Smooth muscle cell (in vitro differentiated cells): ENCODE measurements around the gene RXFP2. TPM values are rescaled to one million over a fixed set of nuclear protein-coding genes. Genes with fewer than 3 reads are reported as not detected.

ENCODE experiments used
- DNase-seq: peaks from one replicate; lab custom pipeline; 2025; ENCODE audit not compliant: unreplicated experiment; lab: John Stamatoyannopoulos, UW
- H2AFZ ChIP-seq: fragments of 200-600 bp; sonication (generic); 2 replicates; pipeline ENCODE4 v1.6.0; 2016; ENCODE audit warnings: antibody characterized with exemption, low read depth, mild to moderate bottlenecking
- H3F3A ChIP-seq: fragments of 200-600 bp; sonication (generic); 2 replicates; pipeline ENCODE4 v1.6.0; 2017; ENCODE audit warnings: antibody characterized with exemption, low read depth
- H3K27ac ChIP-seq: fragments of 200-600 bp; sonication (generic); 2 replicates; pipeline ENCODE4 v1.5.1; 2016; ENCODE audit warnings: low read depth, mild to moderate bottlenecking
- H3K27me3 ChIP-seq: fragments of 200-600 bp; sonication (generic); 2 replicates; pipeline ENCODE4 v1.6.1; 2016; ENCODE audit warnings: low read depth, mild to moderate bottlenecking
- H3K36me3 ChIP-seq: fragments of 200-600 bp; sonication (generic); 2 replicates; pipeline ENCODE4 v1.5.1; 2016; ENCODE audit warnings: low read depth
- H3K4me1 ChIP-seq: fragments of 200-600 bp; sonication (generic); 2 replicates; pipeline ENCODE4 v1.5.1; 2016; ENCODE audit warnings: low read depth
- H3K4me2 ChIP-seq: fragments of 200-600 bp; sonication (generic); 2 replicates; pipeline ENCODE4 v1.6.0; 2016; ENCODE audit warnings: mild to moderate bottlenecking
- H3K4me3 ChIP-seq: fragments of 200-600 bp; sonication (generic); 2 replicates; pipeline ENCODE4 v1.5.1; 2016; ENCODE audit warnings: mild to moderate bottlenecking
- H3K79me2 ChIP-seq: fragments of 200-600 bp; sonication (generic); 2 replicates; pipeline ENCODE4 v1.6.0; 2016; ENCODE audit warnings: low read depth, mild to moderate bottlenecking
- H3K9ac ChIP-seq: fragments of 200-600 bp; sonication (generic); 2 replicates; pipeline ENCODE4 v1.6.0; 2016; ENCODE audit warnings: low read depth
- H3K9me3 ChIP-seq: fragments of 200-600 bp; sonication (generic); replicated peaks from 2 replicates; pipeline ENCODE4 v1.5.1; 2016; ENCODE audit warnings: low read depth
- H4K20me1 ChIP-seq: fragments of 200-600 bp; sonication (generic); 2 replicates; pipeline ENCODE4 v1.6.0; 2016; ENCODE audit warnings: low read depth
- CTCF ChIP-seq: fragments of 200-600 bp; sonication (generic); IDR thresholded peaks from 2 replicates; pipeline ENCODE4 v1.5.1; 2017; ENCODE audit warnings: borderline replicate concordance, mild to moderate bottlenecking, antibody characterized with exemption; ENCODE audit not compliant: insufficient read depth, poor library complexity, severe bottlenecking
- WGBS: methylation state at CpG from one replicate; pipeline ENCODE4 v1.1.7; 2016; ENCODE audit warnings: low lambda C conversion rate; 5-methylcytosine and 5-hydroxymethylcytosine counted together
- polyA plus RNA-seq: library from polyadenylated mRNA; unstranded; fragments of >200 nt; fragmentation: Nextera tagmentation; extraction: Ambion mirVana; gene quantifications from 2 replicates; pipeline ENCODE4 v1.2.1, GENCODE V29; 2016
- total RNA-seq: library from RNA; depleted of rRNA; stranded (reverse); fragments of >200 nt; gene quantifications from 2 replicates; pipeline ENCODE4 v1.2.3, GENCODE V29; 2014

Gene RXFP2
- total and polyA plus RNA-seq, 2 experiments from 2014 or later = not detected

DNA sequence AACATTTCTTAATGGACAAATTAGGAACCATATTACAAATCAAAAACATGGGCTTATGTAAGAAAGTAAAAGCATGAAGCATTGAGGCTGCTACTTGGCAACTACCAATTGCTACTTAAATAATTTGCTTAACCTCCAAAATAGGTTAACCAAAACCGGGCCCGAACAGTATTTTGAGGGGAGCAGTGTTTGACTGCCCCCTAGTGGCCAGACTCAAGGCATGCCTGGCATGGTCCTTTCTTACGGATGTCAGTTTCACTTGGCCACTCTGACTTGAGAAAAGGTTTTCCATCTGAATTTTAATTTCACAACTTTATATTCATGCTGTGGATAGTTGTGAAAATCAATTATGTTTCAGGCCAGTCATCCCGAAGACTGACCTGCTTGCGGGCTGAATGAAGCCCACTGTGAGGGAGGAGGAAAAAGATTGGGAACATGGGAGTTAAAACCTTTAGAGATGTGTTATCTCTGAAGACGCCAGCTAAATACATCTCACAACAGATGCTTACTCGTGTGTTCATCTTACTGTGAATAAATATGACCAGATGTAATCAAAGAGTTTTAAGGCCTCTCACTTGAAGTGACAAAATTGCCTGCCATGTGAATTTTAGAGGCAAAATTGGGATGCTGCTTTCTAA is 2.9 kb downstream of the RXFP2 start:
- no peaks in the 10 kb centered on the region for H3K4me1 ChIP-seq
- DNase-seq = peak; percentile 3
- no peak overlapping the region for H3K4me3 ChIP-seq
- peak overlapping the region; percentile 71 for H3K4me2 ChIP-seq
- no peaks in the 10 kb centered on the region for H3K27me3 ChIP-seq
- no peaks in the 10 kb centered on the region for H3K36me3 ChIP-seq
- peak; percentile 99 for TF ChIP-seq CTCF
- peak overlapping the region; percentile 83 for H2AFZ ChIP-seq
- H3K9me3 ChIP-seq = no peaks in the 10 kb centered on the region
- no peak overlapping the region for H3K9ac ChIP-seq
- 13% methylated on average over 7 of the region's 7 CpGs for WGBS
- H4K20me1 ChIP-seq = no peaks in the 10 kb centered on the region
- H3K27ac ChIP-seq = no peak overlapping the region
- H3F3A ChIP-seq = no peaks in the 10 kb centered on the region
- no peaks in the 10 kb centered on the region for H3K79me2 ChIP-seq

DNA sequence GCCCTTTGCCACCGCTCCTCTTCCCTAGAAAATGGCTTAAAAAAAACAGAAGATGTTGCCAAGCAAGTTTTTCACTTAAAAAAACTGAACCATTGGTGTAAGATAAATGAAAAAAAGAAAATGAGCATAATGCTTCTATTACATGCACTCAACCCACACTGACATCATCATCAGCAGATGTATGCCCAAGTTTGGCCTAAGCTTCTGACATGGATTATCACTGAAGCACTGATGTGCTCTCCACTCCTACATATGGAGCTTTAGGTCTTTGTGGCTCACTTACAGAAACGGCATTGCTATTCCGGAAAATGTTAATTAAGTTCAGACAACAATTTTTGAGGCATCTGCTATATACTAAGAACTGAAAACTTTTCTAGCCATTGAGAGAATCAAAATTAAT is 8.0 kb downstream of the RXFP2 start:
- Histone ChIP-seq H3K4me3 (no peak overlapping the region), H4K20me1 (no peaks in the 10 kb centered on the region), H3K27me3 (no peaks in the 10 kb centered on the region), H3K27ac (peak overlapping the region; percentile 59), H3F3A (no peaks in the 10 kb centered on the region), H3K4me2 (peak overlapping the region; percentile 64), H3K9ac (no peak overlapping the region), H3K36me3 (no peaks in the 10 kb centered on the region), H3K9me3 (no peaks in the 10 kb centered on the region), H2AFZ (peak overlapping the region; percentile 4), H3K4me1 (peaks cover 8% of the 10 kb centered on the region), H3K79me2 (no peaks in the 10 kb centered on the region)
- no peak for TF ChIP-seq CTCF
- no peak for DNase-seq
- WGBS = 50% methylated on average over 3 of the region's 3 CpGs

DNA sequence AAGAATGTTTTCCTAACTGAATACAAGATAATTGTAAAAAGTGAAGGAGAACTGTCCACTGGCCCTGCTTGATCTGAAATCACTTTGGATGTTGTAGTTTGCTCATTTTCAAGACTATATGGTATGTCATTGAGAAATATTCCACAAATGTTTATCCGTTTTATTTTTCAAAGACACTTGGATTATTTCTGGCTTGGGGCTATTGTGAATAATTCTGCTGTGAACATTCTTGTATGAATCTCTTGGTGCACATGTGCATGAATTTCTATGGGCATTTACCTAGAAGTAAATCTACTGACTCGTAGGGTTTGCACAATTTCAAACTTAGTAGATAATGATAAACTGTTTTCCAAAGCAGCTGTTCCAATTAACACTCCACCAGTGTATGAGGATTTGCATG is 8.6 kb downstream of the RXFP2 start:
- no peaks in the 10 kb centered on the region for H3K36me3 ChIP-seq
- no peaks in the 10 kb centered on the region for H4K20me1 ChIP-seq
- no peak overlapping the region for H3K9ac ChIP-seq
- DNase-seq = no peak
- TF ChIP-seq CTCF = no peak
- H3K4me3 ChIP-seq = no peak overlapping the region
- WGBS = 83% methylated on average over 2 of the region's 2 CpGs
- H2AFZ ChIP-seq = no peak overlapping the region
- no peaks in the 10 kb centered on the region for H3K27me3 ChIP-seq
- H3F3A ChIP-seq = no peaks in the 10 kb centered on the region
- H3K79me2 ChIP-seq = no peaks in the 10 kb centered on the region
- H3K9me3 ChIP-seq = no peaks in the 10 kb centered on the region
- H3K4me2 ChIP-seq = peak overlapping the region; percentile 64
- H3K27ac ChIP-seq = peak overlapping the region; percentile 59
- peaks cover 8% of the 10 kb centered on the region for H3K4me1 ChIP-seq

GRCh38 chr13:31749929-31750328 is 10.6 kb downstream of the RXFP2 start:
- peak overlapping the region; percentile 83 for H3K27ac ChIP-seq
- 20% methylated on average over 4 of the region's 4 CpGs for WGBS
- no peak overlapping the region for H3K9ac ChIP-seq

More at GRCh38 chr13:31749929-31750328, 10.6 kb downstream of the RXFP2 start:
- Histone ChIP-seq H3K36me3 (no peaks in the 10 kb centered on the region), H3K4me3 (no peak overlapping the region), H2AFZ (no peak overlapping the region), H4K20me1 (no peaks in the 10 kb centered on the region), H3K4me1 (peaks cover 8% of the 10 kb centered on the region), H3K4me2 (peak overlapping the region; percentile 56), H3K79me2 (no peaks in the 10 kb centered on the region), H3K9me3 (no peaks in the 10 kb centered on the region), H3F3A (no peaks in the 10 kb centered on the region), H3K27me3 (no peaks in the 10 kb centered on the region)
- DNase-seq = no peak
- no peak for TF ChIP-seq CTCF
